ENCODE measurements around the gene MUC15.

- TF ChIP-seq POLR2A (IDR thresholded peaks at IDR 0.05) = no peak
- TF ChIP-seq CTCF (IDR thresholded peaks at IDR 0.05) = no peak
These were observed 61.3 kb downstream of the MUC15 start for GRCh38 chr11:26510756-26511155.

Measured in thyroid gland (tissue), 4 donors.